NCI-H1930 (cell line): ENCODE results near the gene IL17A.
A peak's percentile ranks its signal among the peaks of the same experiment; 100 is the strongest.
"Not testable (repeated sequence)": the region's sequence is repeated elsewhere in the genome, so short reads cannot be mapped to it uniquely, and the experiment has no call there.

Source experiments
- DNase-seq, 2 experiments: peaks; one replicate each; lab custom pipeline; 2025; lab: John Stamatoyannopoulos, UW

IL17A gene

GRCh38 chr6:52164319-52165094 lies 21.7 kb upstream of the IL17A start:
- DNase-seq, result no peak

- no peak for DNase-seq
Observed at GRCh38 chr6:52167267-52167666, 18.9 kb upstream of the IL17A start.

- DNase-seq, result not testable (repeated sequence)
Observed at GRCh38 chr6:52168351-52168750, 17.8 kb upstream of the IL17A start.

- DNase-seq, result no peak
Observed at GRCh38 chr6:52174118-52174517, 12.1 kb upstream of the IL17A start.

GRCh38 chr6:52176550-52176949 lies 9.6 kb upstream of the IL17A start:
- peak in 1 of 2 experiments; percentile 54 for DNase-seq

- DNase-seq, result no peak
Observed at GRCh38 chr6:52177961-52178360, 8.2 kb upstream of the IL17A start.

GRCh38 chr6:52180787-52181558 lies 5.2 kb upstream of the IL17A start:
- no peak for DNase-seq

- DNase-seq, result no peak
Observed at GRCh38 chr6:52183131-52183713, 3.0 kb upstream of the IL17A start.

GRCh38 chr6:52186480-52186879 lies 305 bp downstream of the IL17A start:
- DNase-seq, result no peak

GRCh38 chr6:52187098-52187497 lies 923 bp downstream of the IL17A start:
- no peak for DNase-seq

GRCh38 chr6:52189974-52190373 lies 3.8 kb downstream of the IL17A start:
- no peak for DNase-seq

- no peak for DNase-seq
Observed at GRCh38 chr6:52190409-52190808, 4.2 kb downstream of the IL17A start.

- no peak for DNase-seq
Observed at GRCh38 chr6:52191824-52192223, 5.6 kb downstream of the IL17A start.

GRCh38 chr6:52195886-52196285 lies 9.7 kb downstream of the IL17A start:
- DNase-seq, result no peak

GRCh38 chr6:52200088-52200487 lies 13.9 kb downstream of the IL17A start:
- not testable (repeated sequence) for DNase-seq

GRCh38 chr6:52201046-52201445 lies 14.9 kb downstream of the IL17A start:
- no peak for DNase-seq

GRCh38 chr6:52201493-52201892 lies 15.3 kb downstream of the IL17A start:
- DNase-seq, result no peak

GRCh38 chr6:52207066-52207465 lies 20.9 kb downstream of the IL17A start:
- no peak for DNase-seq

GRCh38 chr6:52208612-52209011 lies 22.4 kb downstream of the IL17A start:
- DNase-seq, result no peak

- DNase-seq, result no peak
Observed at GRCh38 chr6:52209770-52210169, 23.6 kb downstream of the IL17A start.

GRCh38 chr6:52210227-52210626 lies 24.1 kb downstream of the IL17A start:
- no peak for DNase-seq

GRCh38 chr6:52213127-52213526 lies 27.0 kb downstream of the IL17A start:
- no peak for DNase-seq

GRCh38 chr6:52215787-52216186 lies 29.6 kb downstream of the IL17A start:
- DNase-seq, result no peak
